ENCODE data around the gene NASP. TPM values are rescaled to one million over a fixed set of nuclear protein-coding genes. Genes with fewer than 3 reads are reported as not detected.
"Not testable (repeated sequence)": the region's sequence is repeated elsewhere in the genome, so short reads cannot be mapped to it uniquely, and the experiment has no call there.

NASP gene
- total RNA-seq, 1 donor from 2014 or later, result 59.5 TPM

DNA sequence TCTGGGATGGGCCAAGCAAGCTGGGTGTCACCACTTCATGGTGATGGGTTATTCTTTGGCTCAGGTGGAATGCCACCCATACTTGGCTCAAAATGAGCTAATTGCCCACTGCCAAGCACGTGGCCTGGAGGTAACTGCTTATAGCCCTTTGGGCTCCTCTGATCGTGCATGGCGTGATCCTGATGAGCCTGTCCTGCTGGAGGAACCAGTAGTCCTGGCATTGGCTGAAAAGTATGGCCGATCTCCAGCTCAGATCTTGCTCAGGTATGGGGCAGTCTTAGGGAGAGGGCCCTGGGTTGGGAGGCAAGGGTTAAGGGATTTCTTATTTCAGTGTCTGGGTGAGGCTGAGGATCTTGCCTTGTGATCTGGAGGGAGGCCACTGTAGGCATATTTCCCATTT is 15.4 kb upstream of the NASP start:
- no peak for DNase-seq (ENCODE audit: low spot score in 2 of 2)
- FAIRE-seq, result no peak

DNA sequence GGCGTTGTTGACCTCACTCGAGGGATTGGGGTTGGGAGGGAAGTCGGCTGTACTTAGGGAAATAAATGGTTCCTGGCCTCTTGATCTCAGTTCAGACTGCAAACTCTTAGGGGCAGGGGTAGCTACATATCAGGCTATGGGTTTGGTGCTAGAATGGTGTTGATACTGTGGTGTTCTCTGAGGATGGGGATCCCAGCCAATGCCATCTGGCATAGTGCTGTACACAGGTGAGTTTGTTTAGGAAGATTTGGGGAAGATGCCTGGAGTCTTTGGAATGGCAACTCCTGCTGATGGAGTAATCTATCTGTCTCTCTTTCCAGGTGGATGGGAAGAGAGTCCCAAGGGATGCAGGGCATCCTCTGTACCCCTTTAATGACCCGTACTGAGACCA is 14.3 kb upstream of the NASP start:
- DNase-seq (ENCODE audit: low spot score in 2 of 2) (no peak), FAIRE-seq (no peak)

DNA sequence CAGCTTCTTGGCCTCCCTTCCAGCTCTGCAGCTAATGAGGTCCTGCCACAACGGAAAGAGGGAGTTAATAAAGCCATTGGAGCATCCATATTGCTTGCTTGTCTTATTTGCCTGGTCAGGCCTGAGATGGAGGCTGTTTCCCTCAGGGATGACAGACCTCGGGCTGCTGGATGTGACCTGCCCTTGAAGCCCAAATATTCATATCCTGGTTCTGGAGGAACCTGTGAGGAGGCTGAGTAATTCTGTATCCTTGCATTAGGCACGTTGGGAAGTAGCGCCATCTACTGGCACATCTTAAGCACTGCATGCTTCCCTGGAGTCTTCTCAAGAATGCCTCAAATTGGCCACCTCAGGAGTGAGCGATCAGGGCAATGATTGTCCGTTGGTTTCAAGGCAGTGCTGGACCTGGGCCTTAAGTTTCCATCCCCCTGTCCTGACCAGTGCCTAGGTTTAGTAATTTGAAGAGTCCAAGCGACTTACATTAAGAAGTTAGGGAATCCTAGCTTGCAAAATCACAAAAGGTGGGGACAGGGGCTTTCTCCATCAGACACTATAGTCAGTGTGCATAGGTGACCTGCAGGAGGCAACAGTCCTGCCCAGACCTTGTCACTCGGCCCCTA is 13.8 kb upstream of the NASP start:
- FAIRE-seq (no peak), DNase-seq (ENCODE audit: low spot score in 2 of 2) (peak; percentile 34 to 70)

DNA sequence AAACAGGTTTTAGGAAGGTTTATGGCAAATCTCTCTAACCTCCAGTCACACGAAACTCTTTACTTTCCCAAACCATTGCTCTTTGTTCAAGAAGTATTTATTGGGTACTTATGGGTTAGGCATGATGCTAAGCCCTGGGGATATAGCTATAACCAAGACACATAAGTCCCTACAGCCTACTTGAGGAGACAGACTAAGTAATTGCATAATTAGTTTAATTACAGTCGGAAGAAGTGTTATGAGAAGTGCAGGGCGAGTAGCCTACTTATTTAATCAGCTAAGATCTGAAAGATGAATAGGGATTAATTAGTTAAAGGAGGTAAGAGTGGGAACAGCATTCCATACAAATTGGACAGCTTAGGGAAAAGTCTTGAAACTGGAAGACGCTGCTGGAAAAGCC is 13.2 kb upstream of the NASP start:
- FAIRE-seq, result no peak
- DNase-seq (ENCODE audit: low spot score in 2 of 2), result no peak

DNA sequence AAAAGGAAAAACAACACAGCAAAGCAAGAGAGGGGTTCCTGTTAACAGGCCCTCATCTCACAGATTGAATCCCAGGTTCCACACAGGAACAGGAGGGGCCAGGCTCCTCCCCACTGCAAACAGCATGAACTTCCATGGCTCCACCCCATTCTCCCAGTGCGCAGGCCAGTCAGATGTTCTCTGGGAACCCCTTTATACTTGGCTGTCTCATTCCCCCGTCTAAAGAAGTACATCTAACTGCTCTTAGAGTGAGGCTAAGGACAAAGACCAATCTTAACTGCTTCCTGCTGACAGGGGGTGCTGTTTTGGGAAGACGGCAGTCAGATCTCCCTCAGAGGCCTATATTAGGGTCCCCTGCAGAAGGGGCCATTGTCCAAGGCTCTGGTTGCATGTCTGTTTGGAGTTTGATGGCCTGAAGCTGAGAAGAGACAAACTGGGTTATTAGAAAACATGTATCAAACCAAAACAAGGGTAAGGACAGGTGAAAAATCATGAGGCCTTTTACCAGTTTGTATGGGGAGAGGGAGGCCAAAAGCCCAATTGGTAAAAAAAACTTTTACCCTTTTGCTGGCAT is 10.5 kb upstream of the NASP start:
- no peak for DNase-seq (ENCODE audit: low spot score in 2 of 2)
- no peak for FAIRE-seq

DNA sequence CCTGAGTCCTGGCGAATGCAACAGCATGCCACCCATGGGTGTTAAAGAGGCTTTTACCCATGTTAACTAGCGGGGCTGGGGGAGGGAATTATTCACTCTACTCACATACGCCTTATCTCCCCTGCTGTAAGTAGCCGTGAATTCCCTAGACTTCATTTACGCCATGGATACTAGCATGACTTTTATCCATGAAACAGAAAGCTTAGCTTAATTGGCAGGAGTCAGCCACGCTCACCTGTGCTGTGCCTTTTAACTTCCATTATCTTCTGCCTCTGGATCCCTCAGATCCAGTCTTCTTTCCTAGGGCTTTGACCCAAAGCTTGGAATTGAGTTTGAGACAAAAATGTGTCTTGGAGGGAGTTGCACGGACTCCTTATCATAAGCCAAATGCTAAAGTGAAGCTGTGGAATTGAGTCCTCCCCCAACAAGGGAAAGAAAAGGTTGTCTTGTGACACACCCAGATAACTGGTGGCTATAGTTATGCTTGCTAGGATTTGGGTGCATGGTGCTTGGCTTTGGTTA is 9.7 kb upstream of the NASP start:
- FAIRE-seq (no peak), DNase-seq (ENCODE audit: low spot score in 2 of 2) (no peak)

DNA sequence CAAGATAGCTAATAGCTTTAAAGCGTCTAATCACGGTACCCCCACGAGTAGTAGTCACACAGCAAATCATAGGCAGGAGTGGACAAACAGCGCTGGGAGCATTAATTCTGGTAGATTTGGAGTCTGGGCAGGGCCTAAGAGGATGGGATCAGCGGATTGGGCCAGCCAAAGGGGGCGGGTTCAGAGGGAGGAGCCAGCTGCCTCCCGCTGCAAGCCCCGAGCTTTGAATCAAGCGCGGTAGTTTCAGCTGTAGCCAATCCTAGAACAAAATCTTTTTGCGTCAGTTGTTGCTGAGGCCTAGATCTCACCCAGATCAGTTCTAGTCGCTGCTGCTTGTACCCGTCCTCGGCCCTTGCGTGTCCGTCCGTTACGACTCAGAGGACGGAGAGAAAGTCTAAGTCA is 576 bp upstream of the NASP start:
- DNase-seq (ENCODE audit: low spot score in 2 of 2), result peak; percentile 88 to 98
- peak; percentile 36 for FAIRE-seq

DNA sequence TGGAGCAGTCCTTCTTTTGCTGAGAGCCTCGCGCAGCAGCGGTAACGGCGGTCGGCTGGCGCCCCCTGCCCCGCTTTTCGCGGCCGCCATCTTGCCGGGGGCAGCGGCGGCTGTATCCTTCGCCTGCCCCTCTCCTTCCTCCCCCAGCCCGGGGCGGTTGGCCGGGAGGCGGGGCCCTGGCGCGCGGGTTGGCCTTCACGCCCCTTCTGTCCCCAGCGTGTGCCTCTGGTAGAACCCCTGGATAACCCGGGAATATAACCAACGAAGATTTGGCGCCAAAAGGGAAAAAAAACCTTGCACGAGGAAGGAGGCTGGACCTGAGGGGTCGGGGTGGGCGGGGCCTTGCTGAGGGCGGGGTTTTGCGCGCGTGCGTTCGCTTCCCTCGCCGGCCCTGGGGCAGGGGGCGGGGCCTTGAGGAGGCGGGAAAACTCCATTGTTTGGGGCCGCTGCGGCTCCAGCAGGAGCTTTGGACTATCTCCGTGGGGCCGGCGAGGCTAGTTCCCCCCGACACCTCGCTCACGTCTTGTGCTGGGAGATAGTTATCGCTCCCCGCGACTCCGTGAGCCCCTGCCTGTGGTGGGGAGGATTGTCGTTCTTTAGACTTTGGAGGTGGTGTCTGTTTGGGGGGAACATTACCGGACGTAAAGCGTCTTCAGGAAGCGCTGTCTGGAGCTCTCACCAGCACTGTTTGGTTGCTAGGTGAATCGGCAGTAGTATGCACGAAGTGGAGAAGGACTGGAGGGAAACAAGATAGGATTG is 689 bp downstream of the NASP start:
- FAIRE-seq (no peak), DNase-seq (ENCODE audit: low spot score in 2 of 2) (peak; percentile 79 to 86)

DNA sequence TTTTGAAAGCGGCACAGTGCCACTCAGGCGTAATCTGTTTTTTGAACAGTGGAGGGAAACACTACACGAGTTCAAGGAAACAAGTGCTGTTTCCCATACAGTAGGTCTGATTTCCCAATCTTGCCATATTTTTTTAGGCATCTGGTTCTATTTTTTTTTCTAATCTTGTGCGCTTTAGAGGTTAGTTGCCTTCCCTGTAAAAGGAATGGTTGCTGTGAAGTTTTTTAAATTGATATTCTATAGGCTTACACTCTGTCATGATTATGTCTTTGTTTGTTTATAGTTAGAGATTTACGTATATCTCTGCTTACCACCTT is 1.2 kb downstream of the NASP start:
- no peak for FAIRE-seq
- no peak for DNase-seq (ENCODE audit: low spot score in 2 of 2)

DNA sequence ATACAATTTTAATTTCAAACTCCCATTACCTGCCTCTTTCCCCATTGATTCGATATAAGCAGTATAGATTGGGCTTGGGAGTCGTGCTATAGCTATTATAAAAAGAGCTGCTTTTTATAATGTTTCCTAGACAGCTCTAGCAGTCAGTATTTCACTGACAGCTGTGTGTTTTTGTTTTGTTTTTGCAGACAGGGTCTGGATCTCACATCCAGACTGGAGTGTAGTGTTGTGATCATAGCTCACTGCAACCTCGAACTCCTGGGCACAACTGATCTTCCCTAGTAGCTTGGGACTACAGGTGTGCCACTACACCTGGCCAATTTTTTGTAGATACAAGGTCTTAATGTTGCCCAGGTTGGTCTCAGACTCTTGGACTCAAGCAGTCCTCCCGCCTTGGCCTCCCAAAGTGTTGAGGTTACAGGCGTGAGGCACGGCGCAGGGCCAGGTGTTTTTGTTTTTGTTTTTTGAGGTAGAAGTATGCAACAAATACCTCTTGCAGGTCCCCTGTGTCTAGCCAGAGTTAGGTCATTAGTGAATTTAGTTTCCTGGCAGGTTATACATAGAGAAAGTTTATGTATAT is 1.7 kb downstream of the NASP start:
- no peak for FAIRE-seq
- no peak for DNase-seq (ENCODE audit: low spot score in 2 of 2)

DNA sequence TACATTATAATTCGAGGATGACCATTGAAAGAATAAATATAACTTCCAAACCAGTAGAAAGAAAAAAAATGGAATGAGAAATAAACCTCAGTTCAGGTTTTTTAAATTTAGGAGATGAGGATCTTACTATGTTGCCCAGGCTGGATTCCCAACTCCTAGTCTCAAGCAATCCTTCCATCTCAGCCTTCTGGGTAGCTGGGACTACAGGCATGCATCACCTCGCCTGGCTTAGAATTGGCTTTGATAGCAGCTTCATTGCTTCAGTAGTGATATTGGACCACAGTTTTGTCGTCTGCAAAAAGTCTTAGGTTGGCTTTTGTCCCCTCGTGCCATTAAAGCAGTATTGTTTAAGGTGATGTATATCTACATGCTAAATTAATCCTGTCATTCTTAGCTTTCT is 2.9 kb downstream of the NASP start:
- DNase-seq (ENCODE audit: low spot score in 2 of 2) (no peak), FAIRE-seq (no peak)

DNA sequence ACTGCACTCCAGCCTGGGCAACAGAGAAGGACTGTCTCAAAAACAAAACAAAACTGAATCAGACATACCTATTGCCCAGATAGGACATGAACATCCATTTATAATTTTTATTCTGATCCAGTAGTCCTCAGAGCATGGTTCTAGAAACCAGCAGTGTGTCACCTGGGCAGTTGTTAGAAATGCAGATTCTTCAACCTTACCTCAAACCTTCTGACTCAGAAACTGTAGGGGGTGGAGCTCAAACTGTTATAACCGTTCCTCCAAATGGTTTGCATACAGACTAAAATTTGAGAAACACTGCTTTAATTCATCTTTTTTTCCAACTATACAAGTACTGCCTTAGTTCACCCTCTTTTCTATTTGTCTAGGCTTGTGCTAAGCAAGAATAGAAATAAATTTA is 6.0 kb downstream of the NASP start:
- DNase-seq (ENCODE audit: low spot score in 2 of 2), result no peak
- no peak for FAIRE-seq

DNA sequence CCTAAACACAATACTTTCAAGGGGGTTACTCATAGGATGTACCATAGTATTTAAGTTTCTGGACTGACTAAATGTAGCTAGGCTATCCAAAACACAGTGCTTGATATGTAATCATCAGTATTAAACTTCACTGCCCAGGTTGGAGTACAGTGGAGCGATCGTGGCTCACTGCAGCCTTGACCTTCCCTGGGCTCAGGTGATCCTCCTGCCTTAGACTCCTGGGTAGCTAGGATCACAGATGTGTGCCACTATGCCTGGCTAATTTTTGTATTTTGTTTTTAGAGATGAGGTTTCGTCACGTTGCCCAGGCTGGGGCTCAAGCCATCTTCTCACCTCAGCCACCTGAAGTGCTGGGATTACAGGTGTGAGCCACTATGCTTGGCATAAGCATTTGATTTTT is 10.6 kb downstream of the NASP start:
- no peak for FAIRE-seq
- no peak for DNase-seq (ENCODE audit: low spot score in 2 of 2)

DNA sequence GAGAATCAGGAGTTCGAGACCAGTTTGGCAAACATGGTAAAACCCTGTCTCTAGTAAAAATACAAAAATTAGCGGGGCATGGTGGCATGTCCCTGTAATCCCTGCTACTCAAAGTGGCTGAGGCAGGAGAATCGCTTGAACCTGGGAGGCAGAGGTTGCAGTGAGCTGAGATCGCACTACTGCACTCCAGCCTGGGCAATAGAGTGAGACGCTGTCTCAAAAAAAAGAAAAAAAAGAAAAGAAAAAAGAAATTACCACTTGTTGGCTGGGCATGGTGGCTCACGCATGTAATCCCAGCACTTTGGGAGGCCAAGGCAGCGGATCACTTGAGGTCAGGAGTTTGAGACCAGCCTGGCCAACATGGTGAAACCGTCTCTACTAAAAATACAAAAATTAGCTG is 12.9 kb downstream of the NASP start:
- FAIRE-seq; DNase-seq (ENCODE audit: low spot score in 2 of 2): not testable (repeated sequence)

DNA sequence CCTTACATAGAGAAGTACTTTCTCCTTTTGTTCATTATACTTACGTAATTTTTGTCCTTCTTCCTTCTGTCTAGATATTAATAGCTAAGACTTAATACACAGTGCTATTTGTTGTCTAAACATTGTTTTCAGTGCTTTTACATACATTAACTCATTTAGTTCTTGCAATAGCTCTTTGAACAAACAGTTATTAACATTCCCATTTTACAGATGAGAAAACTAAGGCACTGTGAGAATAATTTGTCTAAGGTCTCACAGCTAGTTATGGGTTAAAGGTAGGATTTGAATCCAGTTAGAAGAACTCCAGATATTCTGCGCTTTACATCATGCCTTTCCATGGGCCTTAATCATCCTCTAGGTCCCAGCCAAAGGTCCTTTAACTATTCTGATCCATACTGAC is 20.4 kb downstream of the NASP start:
- no peak for DNase-seq (ENCODE audit: low spot score in 2 of 2)
- no peak for FAIRE-seq

DNA sequence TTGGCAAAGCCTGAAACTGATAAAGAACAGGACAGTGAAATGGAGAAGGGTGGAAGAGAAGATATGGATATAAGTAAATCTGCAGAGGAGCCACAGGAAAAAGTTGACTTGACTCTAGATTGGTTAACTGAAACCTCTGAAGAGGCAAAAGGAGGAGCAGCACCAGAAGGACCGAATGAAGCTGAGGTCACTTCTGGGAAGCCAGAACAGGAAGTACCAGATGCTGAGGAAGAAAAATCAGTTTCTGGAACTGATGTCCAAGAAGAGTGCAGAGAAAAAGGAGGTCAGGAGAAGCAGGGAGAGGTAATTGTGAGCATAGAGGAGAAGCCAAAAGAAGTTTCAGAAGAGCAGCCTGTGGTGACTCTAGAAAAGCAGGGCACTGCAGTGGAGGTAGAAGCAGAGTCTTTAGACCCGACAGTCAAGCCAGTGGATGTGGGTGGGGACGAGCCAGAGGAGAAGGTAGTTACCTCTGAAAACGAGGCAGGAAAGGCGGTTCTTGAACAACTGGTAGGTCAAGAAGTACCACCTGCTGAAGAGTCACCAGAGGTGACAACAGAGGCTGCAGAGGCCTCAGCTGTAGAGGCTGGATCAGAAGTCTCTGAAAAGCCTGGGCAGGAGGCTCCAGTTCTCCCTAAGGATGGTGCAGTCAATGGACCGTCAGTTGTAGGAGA is 23.7 kb downstream of the NASP start:
- no peak for FAIRE-seq
- DNase-seq (ENCODE audit: low spot score in 2 of 2), result no peak

DNA sequence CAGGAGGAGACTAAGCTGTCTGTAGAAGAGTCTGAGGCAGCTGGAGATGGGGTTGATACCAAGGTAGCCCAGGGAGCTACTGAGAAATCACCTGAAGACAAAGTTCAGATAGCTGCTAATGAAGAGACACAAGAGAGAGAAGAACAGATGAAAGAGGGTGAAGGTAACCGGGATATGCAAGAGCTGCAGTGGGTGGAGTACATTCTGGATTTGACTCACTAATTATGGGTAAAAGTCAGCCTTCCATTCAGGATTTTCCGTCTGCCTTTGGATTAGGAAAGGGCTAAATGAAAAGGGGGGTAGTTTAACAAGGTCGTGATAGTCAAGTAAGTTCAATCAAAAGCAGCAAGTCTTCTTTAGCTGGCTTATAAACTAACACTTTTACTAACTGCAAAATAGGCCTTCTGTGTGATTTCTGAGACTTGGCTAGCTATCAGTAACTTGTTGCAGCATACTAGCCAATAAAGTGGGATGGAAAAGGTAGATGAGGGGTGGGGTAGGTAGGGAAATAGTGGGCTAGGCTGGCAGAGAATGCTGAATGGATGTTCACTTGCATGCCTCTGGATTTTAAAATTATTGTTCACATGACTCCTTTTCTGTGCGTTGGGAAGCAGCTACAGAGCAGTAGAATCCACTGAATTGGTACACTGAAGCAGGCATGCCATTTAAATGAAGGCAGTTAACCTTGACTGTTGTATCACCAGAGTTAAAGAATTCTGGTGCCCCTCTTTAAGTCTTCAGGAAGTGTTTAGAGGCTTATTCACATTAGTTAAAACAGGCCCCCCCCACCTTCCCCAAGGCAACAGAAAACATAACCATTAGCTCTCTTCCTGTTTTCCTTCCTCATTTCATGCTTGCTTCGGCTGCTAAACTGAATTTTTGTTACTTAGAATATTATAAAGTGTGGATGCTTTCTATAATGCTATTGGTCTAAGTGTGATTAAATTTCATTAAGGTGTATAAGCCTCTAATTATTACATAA is 24.6 kb downstream of the NASP start:
- FAIRE-seq, result no peak
- no peak for DNase-seq (ENCODE audit: low spot score in 2 of 2)

DNA sequence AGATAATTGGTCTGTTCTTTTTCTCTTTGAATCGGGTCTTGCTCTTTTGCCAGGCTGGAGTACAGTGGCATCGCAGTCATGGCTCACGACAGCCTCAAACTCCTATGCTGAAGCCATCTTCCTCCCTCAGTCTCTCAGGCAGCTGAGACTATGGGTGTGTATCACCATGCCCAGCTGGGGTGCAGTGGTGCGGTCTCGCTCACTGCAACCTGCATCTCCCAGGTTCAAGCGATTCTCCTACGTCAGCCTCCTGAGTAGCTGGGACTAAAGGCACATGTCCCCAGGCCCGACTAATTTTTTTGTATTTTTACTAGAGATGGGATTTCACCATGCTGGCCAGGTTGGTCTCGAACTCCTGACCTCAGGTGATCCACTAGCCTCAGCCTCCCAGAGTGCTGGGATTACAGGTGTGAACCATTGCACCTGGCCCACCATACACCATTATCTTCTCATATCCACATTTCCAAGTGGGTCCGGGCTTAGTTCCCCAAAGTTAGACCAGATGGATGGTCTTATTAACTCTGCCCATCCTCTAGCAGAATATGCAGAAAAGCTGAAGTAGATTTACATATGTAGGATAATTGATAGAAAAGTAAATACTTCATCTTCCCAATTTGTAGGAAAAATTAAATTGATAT is 26.9 kb downstream of the NASP start:
- FAIRE-seq (no peak), DNase-seq (ENCODE audit: low spot score in 2 of 2) (no peak)

DNA sequence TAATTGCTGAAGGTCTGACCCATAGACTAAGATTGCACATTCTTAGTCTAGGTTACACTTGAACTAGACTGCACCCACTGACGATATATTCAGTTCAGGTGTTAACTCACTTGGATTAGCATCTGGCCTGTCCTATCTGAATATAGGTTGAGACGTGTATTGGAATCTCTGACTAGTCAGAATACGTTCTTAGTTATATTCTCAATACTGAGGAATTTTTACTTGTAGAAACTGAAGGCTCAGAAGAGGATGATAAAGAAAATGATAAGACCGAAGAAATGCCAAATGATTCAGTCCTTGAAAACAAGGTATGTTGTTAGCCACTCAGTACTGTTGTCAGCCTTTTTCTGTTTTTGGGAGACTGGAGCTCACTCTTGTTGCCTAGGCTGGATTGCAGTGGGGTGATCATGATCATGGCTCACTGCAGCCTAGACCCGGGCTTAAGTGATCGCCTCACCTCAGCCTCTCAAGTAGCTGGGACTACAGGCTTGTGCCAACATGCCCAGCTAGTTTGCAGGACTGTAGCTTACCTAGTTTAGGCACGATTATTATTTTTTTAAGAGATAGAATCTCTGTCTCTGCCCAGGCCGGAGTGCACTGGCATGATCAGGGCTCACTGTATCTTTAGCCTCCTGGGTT is 29.2 kb downstream of the NASP start:
- FAIRE-seq, result no peak

More for the DNA sequence above, 29.2 kb downstream of the NASP start:
- DNase-seq (ENCODE audit: low spot score in 2 of 2), result no peak
